ENCODE results near the gene HIVEP1. TPM values are rescaled to one million over a fixed set of nuclear protein-coding genes. Genes with fewer than 3 reads are reported as not detected.

HIVEP1 gene
- total and polyA plus RNA-seq, 12 donors: 3.4 to 20.9 (median 13.3) TPM

GRCh38 chr6:12101048-12101447, 88.9 kb downstream of the HIVEP1 start:
- intact Hi-C loops (cut with DNase I): no loop called here
- no peak overlapping the region for H3K4me3 ChIP-seq
- H3K27ac ChIP-seq: no peak overlapping the region
- H3K36me3 ChIP-seq: no peaks in the 10 kb centered on the region
- ATAC-seq: no peak
- no peak for DNase-seq
- peaks cover 0 to 19% (median 5%) of the 10 kb centered on the region in 9 donors for H3K4me1 ChIP-seq
- TF ChIP-seq CTCF (IDR thresholded peaks at IDR 0.05): no peak
- no peaks in the 10 kb centered on the region for H3K9me3 ChIP-seq
- no peaks in the 10 kb centered on the region for H3K27me3 ChIP-seq

GRCh38 chr6:12101653-12102312, 89.7 kb downstream of the HIVEP1 start:
- no peak for DNase-seq

GRCh38 chr6:12102350-12102749, 90.2 kb downstream of the HIVEP1 start:
- intact Hi-C loops (cut with DNase I): no loop called here
- 96% methylated on average over 2 of the region's 2 CpGs for WGBS, 2 donors

More at GRCh38 chr6:12101653-12102312, 89.7 kb downstream of the HIVEP1 start:
- TF ChIP-seq CTCF (IDR thresholded peaks at IDR 0.05): no peak
- Histone ChIP-seq H3K36me3 (no peaks in the 10 kb centered on the region), H3K27ac (peak overlapping the region in 1 of 10 donors; percentile 12), H3K27me3 (no peaks in the 10 kb centered on the region), H3K4me1 (peaks cover 0 to 19% (median 5%) of the 10 kb centered on the region in 9 donors), H3K4me3 (no peak overlapping the region), H3K9me3 (no peaks in the 10 kb centered on the region)
- intact Hi-C loops (cut with DNase I): no loop called here
- ATAC-seq: no peak

GRCh38 chr6:12103158-12103557, 91.0 kb downstream of the HIVEP1 start:
- Histone ChIP-seq H3K9me3 (no peaks in the 10 kb centered on the region), H3K27me3 (no peaks in the 10 kb centered on the region)

More at GRCh38 chr6:12102350-12102749, 90.2 kb downstream of the HIVEP1 start:
- no peak overlapping the region for H3K4me3 ChIP-seq
- H3K27ac ChIP-seq: peak overlapping the region in 2 of 10 donors; percentile 11 to 12
- ATAC-seq (peak in 1 of 8 donors; percentile 57), DNase-seq (no peak)
- no peaks in the 10 kb centered on the region for H3K9me3 ChIP-seq
- TF ChIP-seq CTCF (IDR thresholded peaks at IDR 0.05): no peak
- H3K4me1 ChIP-seq: peaks cover 0 to 19% (median 5%) of the 10 kb centered on the region in 9 donors
- H3K36me3 ChIP-seq: no peaks in the 10 kb centered on the region
- H3K27me3 ChIP-seq: no peaks in the 10 kb centered on the region

More at GRCh38 chr6:12103158-12103557, 91.0 kb downstream of the HIVEP1 start:
- H3K36me3 ChIP-seq: no peaks in the 10 kb centered on the region
- H3K4me3 ChIP-seq: peak overlapping the region in 1 of 10 donors; percentile 12
- no peak for TF ChIP-seq CTCF (IDR thresholded peaks at IDR 0.05)
- H3K4me1 ChIP-seq: peaks cover 0 to 19% (median 5%) of the 10 kb centered on the region in 9 donors
- H3K27ac ChIP-seq: peak overlapping the region in 5 of 10 donors; percentile 15 to 57 (median 35)
- 42 to 64% methylated on average over 3 of the region's 3 CpGs for WGBS, 2 donors
- DNase-seq (no peak), ATAC-seq (peak in 6 of 8 donors; percentile 59 to 91 (median 75))
- intact Hi-C loops (cut with DNase I): no loop called here

Data from heart right ventricle (tissue), 16 donors.